NOMO-1 (cell line): ENCODE measurements around the gene AHRR.

Source experiments
- DNase-seq, 2 experiments: peaks; one replicate each; lab custom pipeline; 2025; ENCODE audit not compliant: unreplicated experiment in 2 of 2; lab: John Stamatoyannopoulos, UW

The AHRR gene

GRCh38 chr5:405421-405820 is 83.9 kb downstream of the AHRR start:
- no peak for DNase-seq

- DNase-seq = no peak
Observed at GRCh38 chr5:406041-406440, 84.5 kb downstream of the AHRR start.

GRCh38 chr5:407051-407450 is 85.5 kb downstream of the AHRR start:
- DNase-seq = no peak

- DNase-seq = no peak
Observed at GRCh38 chr5:407801-408268, 86.3 kb downstream of the AHRR start.

- peak; percentile 39 to 57 for DNase-seq
Observed at GRCh38 chr5:410911-411517, 89.5 kb downstream of the AHRR start.

GRCh38 chr5:411728-412127 is 90.2 kb downstream of the AHRR start:
- no peak for DNase-seq

- DNase-seq = peak; percentile 65 to 67
Observed at GRCh38 chr5:414991-415927, 93.7 kb downstream of the AHRR start.

- no peak for DNase-seq
Observed at GRCh38 chr5:415928-416635, 94.6 kb downstream of the AHRR start.

- DNase-seq = no peak
Observed at GRCh38 chr5:416636-416960, 95.1 kb downstream of the AHRR start.

- no peak for DNase-seq
Observed at GRCh38 chr5:417301-418161, 96.0 kb downstream of the AHRR start.

GRCh38 chr5:418162-419121 is 96.9 kb downstream of the AHRR start:
- DNase-seq = peak; percentile 23 to 67

GRCh38 chr5:419970-420369 is 98.5 kb downstream of the AHRR start:
- no peak for DNase-seq

GRCh38 chr5:420632-421286 is 99.2 kb downstream of the AHRR start:
- DNase-seq = no peak

GRCh38 chr5:421287-421880 is 99.9 kb downstream of the AHRR start:
- no peak for DNase-seq

GRCh38 chr5:421901-422300 is 100.4 kb downstream of the AHRR start:
- DNase-seq = no peak

- DNase-seq = no peak
Observed at GRCh38 chr5:422323-423232, 101.1 kb downstream of the AHRR start.

- no peak for DNase-seq
Observed at GRCh38 chr5:423233-423565, 101.7 kb downstream of the AHRR start.
